ENCODE measurements around the gene F5. TPM values are rescaled to one million over a fixed set of nuclear protein-coding genes. Genes with fewer than 3 reads are reported as not detected.

F5 gene
- total and polyA plus RNA-seq, 2 of the 13 experiments (the other 11 are each of a cell fraction or from before 2014, with no cell fraction given) = 38.3 to 64.0 TPM

DNA sequence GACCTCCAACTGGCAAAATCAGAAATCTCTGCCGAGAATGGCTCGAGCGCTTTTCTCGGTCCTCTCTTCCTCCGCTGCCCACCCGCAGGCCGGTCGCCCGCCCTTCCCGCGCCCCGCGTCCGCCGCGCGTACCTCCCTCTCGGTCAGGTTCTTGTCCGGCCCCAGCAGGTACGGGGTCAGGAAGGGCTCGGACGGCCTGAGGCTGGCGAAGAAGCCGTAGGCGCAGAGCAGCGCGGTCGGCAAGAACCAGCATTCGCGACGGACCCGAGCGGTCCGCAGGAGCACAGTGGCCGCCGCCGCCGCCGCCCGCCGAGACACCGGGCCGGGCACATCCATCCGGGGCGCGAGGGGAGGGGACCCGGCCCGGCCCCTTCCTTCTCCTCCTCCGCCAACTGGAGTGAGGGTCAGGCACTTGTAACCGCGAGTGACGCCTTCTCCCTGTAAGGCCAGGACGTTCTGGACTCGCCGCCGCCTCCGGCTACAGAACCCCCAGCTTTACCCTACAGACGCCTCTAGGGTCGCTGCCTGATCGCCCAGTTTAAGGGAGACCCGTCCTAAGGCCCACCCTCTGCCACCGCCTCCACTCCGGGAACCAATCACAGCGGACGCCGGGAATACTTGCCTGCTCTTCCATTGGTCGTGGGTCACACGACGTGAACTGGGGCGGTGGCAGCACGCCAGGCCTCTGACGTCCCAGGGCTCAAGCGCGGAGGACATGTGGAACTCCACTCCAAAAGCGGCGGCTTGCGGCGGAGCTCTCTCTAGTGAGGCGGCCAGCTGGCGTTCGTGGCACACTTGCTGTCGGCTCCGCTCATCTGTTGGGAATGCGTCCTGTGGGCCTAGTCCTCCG, 100.6 kb downstream of the F5 start, which contains the start of gene SLC19A2:
TSS of gene SLC19A2 (minus strand) at position 514 of the 850 bp plus-strand sequence. CDS start at position 336, 178 bp downstream.
- in situ Hi-C loops (cut with HindIII; ENCODE audit: extremely low pct_ligation_motif_present, low pct_unique_long_range_greater_than_20kb) = no loop called here
- TF ChIP-seq ATF7 (IDR thresholded peaks at IDR 0.05) (no peak), ATF7 (CRISPR knock-in tag; IDR thresholded peaks at IDR 0.05) (0 out of 2 replicates have a peak, but pooled peaks have one; percentile 20), ZSCAN9 (CRISPR knock-in tag; IDR thresholded peaks at IDR 0.05; ENCODE audit: borderline replicate concordance) (peak; percentile 58; the same call in 1 of the 2 replicates), MXD4 (CRISPR knock-in tag; IDR thresholded peaks at IDR 0.05) (peak; percentile 87), MLX (CRISPR knock-in tag; IDR thresholded peaks at IDR 0.05) (peak; percentile 10; the same call in 1 of the 2 replicates), SRSF1 (optimal IDR thresholded peaks at IDR 0.05; ENCODE audit: low read depth, low read length) (peak; percentile 55), ZSCAN25 (CRISPR knock-in tag; IDR thresholded peaks at IDR 0.05) (no peak; the same call in 1 of the 2 replicates), ZNF224 (CRISPR knock-in tag; IDR thresholded peaks at IDR 0.05) (peak; percentile 66; the same call in 1 of the 2 replicates), SNAI1 (CRISPR knock-in tag; IDR thresholded peaks at IDR 0.05; ENCODE audit: borderline replicate concordance) (0 out of 2 replicates have a peak, but pooled peaks have one; percentile 42), PHF20 (CRISPR knock-in tag; IDR thresholded peaks at IDR 0.05) (peak; percentile 73), ZNF790 (CRISPR knock-in tag; IDR thresholded peaks at IDR 0.05; ENCODE audit: borderline replicate concordance) (0 out of 2 replicates have a peak, but pooled peaks have one; percentile 12), ZSCAN31 (CRISPR knock-in tag; IDR thresholded peaks at IDR 0.05; ENCODE audit: low read depth) (peak; percentile 80), SMC3 (IDR thresholded peaks at IDR 0.05; ENCODE audit: low read length) (no peak), WIZ (CRISPR knock-in tag; IDR thresholded peaks at IDR 0.05) (no peak; the same call in none of the 2 replicates), ZNF557 (CRISPR knock-in tag; IDR thresholded peaks at IDR 0.05) (peak; percentile 62; the same call in 1 of the 2 replicates), KAT2B (IDR thresholded peaks at IDR 0.05; ENCODE audit: borderline replicate concordance, low read depth, low read length) (no peak), SRSF4 (IDR thresholded peaks at IDR 0.05; ENCODE audit: low read depth, low read length, poor library complexity, severe bottlenecking) (no peak), FOXK1 (CRISPR knock-in tag; IDR thresholded peaks at IDR 0.05; ENCODE audit: borderline replicate concordance, low read depth) (no peak), SP2 (CRISPR knock-in tag; IDR thresholded peaks at IDR 0.05) (peak; percentile 89)
- TF ChIP-seq, protein P1, sequence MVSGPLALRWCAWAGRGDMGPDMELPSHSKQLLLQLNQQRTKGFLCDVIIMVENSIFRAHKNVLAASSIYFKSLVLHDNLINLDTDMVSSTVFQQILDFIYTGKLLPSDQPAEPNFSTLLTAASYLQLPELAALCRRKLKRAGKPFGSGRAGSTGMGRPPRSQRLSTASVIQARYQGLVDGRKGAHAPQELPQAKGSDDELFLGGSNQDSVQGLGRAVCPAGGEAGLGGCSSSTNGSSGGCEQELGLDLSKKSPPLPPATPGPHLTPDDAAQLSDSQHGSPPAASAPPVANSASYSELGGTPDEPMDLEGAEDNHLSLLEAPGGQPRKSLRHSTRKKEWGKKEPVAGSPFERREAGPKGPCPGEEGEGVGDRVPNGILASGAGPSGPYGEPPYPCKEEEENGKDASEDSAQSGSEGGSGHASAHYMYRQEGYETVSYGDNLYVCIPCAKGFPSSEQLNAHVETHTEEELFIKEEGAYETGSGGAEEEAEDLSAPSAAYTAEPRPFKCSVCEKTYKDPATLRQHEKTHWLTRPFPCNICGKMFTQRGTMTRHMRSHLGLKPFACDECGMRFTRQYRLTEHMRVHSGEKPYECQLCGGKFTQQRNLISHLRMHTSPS (CRISPR knock-in tag; IDR thresholded peaks at IDR 0.05; ENCODE audit: low read depth) = no peak
- TF ChIP-seq, protein P2, sequence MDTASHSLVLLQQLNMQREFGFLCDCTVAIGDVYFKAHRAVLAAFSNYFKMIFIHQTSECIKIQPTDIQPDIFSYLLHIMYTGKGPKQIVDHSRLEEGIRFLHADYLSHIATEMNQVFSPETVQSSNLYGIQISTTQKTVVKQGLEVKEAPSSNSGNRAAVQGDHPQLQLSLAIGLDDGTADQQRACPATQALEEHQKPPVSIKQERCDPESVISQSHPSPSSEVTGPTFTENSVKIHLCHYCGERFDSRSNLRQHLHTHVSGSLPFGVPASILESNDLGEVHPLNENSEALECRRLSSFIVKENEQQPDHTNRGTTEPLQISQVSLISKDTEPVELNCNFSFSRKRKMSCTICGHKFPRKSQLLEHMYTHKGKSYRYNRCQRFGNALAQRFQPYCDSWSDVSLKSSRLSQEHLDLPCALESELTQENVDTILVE (CRISPR knock-in tag; IDR thresholded peaks at IDR 0.05) = peak; percentile 61; the same call in 1 of the 2 replicates

More for the DNA sequence above, 100.6 kb downstream of the F5 start, which contains the start of gene SLC19A2:
- H3K79me2 ChIP-seq (ENCODE audit: insufficient read depth, low read length) = peaks cover 64% of the 10 kb centered on the region
- H3K27me3 ChIP-seq (ENCODE audit: control insufficient read depth in 1 of 2, insufficient read depth in 2 of 2, low read length in 2 of 2) = no peaks in the 10 kb centered on the region; a peak in 1 of 5 replicates
- H3K4me2 ChIP-seq (ENCODE audit: low read depth, low read length) = peak within 1 kb of the TSS; percentile 91
- POLR2A ChIA-PET = interaction anchor here (0.6 to 2.0 kb wide), 18 partner anchors 10 to 796 kb away, joined by 3 to 33 read pairs (median 4); partner anchors contain the start of genes BLZF1, F5, METTL18 and NME7
- no peaks in the 10 kb centered on the region; a peak in 1 of 5 replicates for H3K36me3 ChIP-seq (replicated peaks in 1 of 2; ENCODE audit: control insufficient read depth in 1 of 2, insufficient read depth in 2 of 2, low read length in 2 of 2)
- H3K9ac ChIP-seq (ENCODE audit: insufficient read depth, low read depth, low read length) = peak within 1 kb of the TSS; percentile 92
- ATAC-seq (peak; percentile 98), DNase-seq (ENCODE audit: low spot score) (peak; percentile 98), FAIRE-seq (peak; percentile 64)
- H4K20me1 ChIP-seq (ENCODE audit: insufficient read depth, low read length) = peaks cover 36% of the 10 kb centered on the region
- H3K9me3 ChIP-seq (ENCODE audit: low read length) = no peaks in the 10 kb centered on the region
- H3K4me1 ChIP-seq (ENCODE audit: insufficient read depth, low read length) = peaks cover 62% of the 10 kb centered on the region
- CTCF ChIA-PET (ENCODE audit: low intra/inter-chr PET ratio, low total read pairs) = interaction anchor here (1.2 kb wide), 1 partner anchor 61 kb away, joined by 3 read pairs; no protein-coding TSS in a partner anchor
- peak within 1 kb of the TSS; percentile 20 for H2AFZ ChIP-seq (ENCODE audit: low read length)
- intact Hi-C loops (cut with micrococcal nuclease; ENCODE audit: unreplicated experiment) = loop anchor here (1.0 to 10.0 kb wide), 4 partner anchors 24 to 381 kb away; partner anchors contain the start of gene ATP1B1
- H3K4me3 ChIP-seq (replicated peaks in 1 of 3; ENCODE audit: insufficient read depth in 1 of 3, low read depth in 2 of 3, low read length in 3 of 3) = peak within 1 kb of the TSS; percentile 74 to 87 (median 81)
- no TSS peak for BruUV-seq (replicated peaks)
- WGBS (ENCODE audit: low lambda C conversion rate) = 0% methylated on average over 10 of the region's 85 CpGs
- H3K27ac ChIP-seq (ENCODE audit: extremely low read length, insufficient read depth, low read length) = peak within 1 kb of the TSS; percentile 95

Measured in HepG2 (cell line).